ENCODE data around the gene OR6C75. TPM values are rescaled to one million over a fixed set of nuclear protein-coding genes. Genes with fewer than 3 reads are reported as not detected.

OR6C75 gene
- not detected in 2 replicates for total RNA-seq (2011; cell fraction: chromatin; rRNA removed; ENCODE audit: low replicate concordance)
- not detected in 2 replicates for total RNA-seq (2011; cell fraction: nucleolus; rRNA removed)
- not detected in 2 replicates for total RNA-seq (2011; cell fraction: nucleoplasm; rRNA removed)
- total RNA-seq (2014; rRNA removed) (not detected in 2 replicates), total RNA-seq (2014; rRNA removed; fragmentation: Illumina TruSeq; extraction: Trizol) (not detected in 2 replicates), total RNA-seq (2015; rRNA removed; fragmentation: Illumina TruSeq; extraction: Trizol) (not detected in 2 replicates), total RNA-seq (2021) (not detected in 2 replicates), polyA plus RNA-seq (2011; rRNA removed) (not detected in 2 replicates), polyA plus RNA-seq (2014; fragmentation: Illumina TruSeq; extraction: Trizol) (not detected in 2 replicates), polyA plus RNA-seq (2014; fragmentation: Nextera tagmentation; extraction: Ambion mirVana) (not detected), polyA plus RNA-seq (2014; rRNA removed) (not detected in 2 replicates), polyA minus RNA-seq (2011; rRNA and poly(A)+ RNA removed) (not detected in 2 replicates), Bru-seq, nascent RNA (not detected), BruChase-seq, experiment 1, labeled RNA remaining after a 2-hour chase (not detected), BruChase-seq, experiment 2, labeled RNA remaining after a 6-hour chase (not detected)
- not detected in 2 replicates for polyA plus RNA-seq (2011; cell fraction: cytosol; rRNA removed)
- not detected in 2 replicates for polyA plus RNA-seq (2011; cell fraction: nucleus; rRNA removed)
- polyA plus RNA-seq (2012): not detected in 2 replicates
- polyA minus RNA-seq (2011; cell fraction: cytosol; rRNA and poly(A)+ RNA removed): not detected in 2 replicates
- polyA minus RNA-seq (2011; cell fraction: nucleus; rRNA and poly(A)+ RNA removed): not detected in 2 replicates
- long read RNA-seq, experiment 1: 0 reads
- long read RNA-seq, experiment 2: 0 reads
- long read RNA-seq, experiment 3: 0 reads

DNA sequence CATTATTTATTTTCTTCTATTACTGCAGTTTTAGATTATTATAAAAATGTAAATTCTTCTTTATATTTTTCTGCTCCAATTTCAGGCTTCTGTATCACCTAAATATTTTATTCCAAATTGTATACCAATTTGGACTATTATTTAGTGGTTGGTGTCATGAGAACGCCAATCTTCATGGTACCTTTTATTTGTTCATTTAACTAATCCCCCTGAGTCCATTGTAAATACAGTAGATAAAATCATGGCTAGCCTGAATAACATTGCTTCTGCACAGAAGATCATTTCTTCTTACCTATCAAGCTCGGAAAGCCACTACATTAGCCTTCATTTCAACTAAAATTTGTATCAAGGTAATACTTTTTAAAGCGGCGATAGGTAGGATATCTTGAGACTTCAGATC is at the start of gene OR6C75:
Gene OR6C75 (plus strand): TSS at position 301 of the 400 bp plus-strand sequence. CDS start 2,136 bp downstream, outside the sequence.
- H2AFZ ChIP-seq (ENCODE audit: low read depth, low read length): no peak within 1 kb of the TSS
- no TSS peak for BruUV-seq (replicated peaks)
- no peaks in the 10 kb centered on the region for H3K4me1 ChIP-seq (replicated peaks in 1 of 2; ENCODE audit: control insufficient read depth in 2 of 2, insufficient read depth in 2 of 2, low read length in 2 of 2)
- intact Hi-C loops (cut with micrococcal nuclease): loop anchor here (10.0 kb wide), 1 partner anchor 252 kb away; no protein-coding TSS in a partner anchor
- ChIA-PET CTCF (ENCODE audit: low intra/inter-chr PET ratio) (no interaction called here), POLR2A (no interaction called here)
- no peak within 1 kb of the TSS for H3K4me3 ChIP-seq
- no peak within 1 kb of the TSS for H3K27ac ChIP-seq (ENCODE audit: extremely low read depth, low read depth, low read length)
- FAIRE-seq (no peak), ATAC-seq (no peak), DNase-seq (ENCODE audit: extremely low read depth in 1 of 4, low spot score in 3 of 4) (no peak)
- H3K9ac ChIP-seq (ENCODE audit: insufficient read depth in 1 of 2, low read depth in 2 of 2, low read length in 2 of 2): no peak within 1 kb of the TSS
- H4K20me1 ChIP-seq (replicated peaks; ENCODE audit: control insufficient read depth, insufficient read depth, low read length): no peaks in the 10 kb centered on the region
- TF ChIP-seq FOSL1 (tag; conservative IDR thresholded peaks at IDR 0.05): no peak
- TF ChIP-seq, protein P1, sequence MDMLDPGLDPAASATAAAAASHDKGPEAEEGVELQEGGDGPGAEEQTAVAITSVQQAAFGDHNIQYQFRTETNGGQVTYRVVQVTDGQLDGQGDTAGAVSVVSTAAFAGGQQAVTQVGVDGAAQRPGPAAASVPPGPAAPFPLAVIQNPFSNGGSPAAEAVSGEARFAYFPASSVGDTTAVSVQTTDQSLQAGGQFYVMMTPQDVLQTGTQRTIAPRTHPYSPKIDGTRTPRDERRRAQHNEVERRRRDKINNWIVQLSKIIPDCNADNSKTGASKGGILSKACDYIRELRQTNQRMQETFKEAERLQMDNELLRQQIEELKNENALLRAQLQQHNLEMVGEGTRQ (CRISPR knock-in tag; IDR thresholded peaks at IDR 0.05): no peak
- TF ChIP-seq, protein P2, sequence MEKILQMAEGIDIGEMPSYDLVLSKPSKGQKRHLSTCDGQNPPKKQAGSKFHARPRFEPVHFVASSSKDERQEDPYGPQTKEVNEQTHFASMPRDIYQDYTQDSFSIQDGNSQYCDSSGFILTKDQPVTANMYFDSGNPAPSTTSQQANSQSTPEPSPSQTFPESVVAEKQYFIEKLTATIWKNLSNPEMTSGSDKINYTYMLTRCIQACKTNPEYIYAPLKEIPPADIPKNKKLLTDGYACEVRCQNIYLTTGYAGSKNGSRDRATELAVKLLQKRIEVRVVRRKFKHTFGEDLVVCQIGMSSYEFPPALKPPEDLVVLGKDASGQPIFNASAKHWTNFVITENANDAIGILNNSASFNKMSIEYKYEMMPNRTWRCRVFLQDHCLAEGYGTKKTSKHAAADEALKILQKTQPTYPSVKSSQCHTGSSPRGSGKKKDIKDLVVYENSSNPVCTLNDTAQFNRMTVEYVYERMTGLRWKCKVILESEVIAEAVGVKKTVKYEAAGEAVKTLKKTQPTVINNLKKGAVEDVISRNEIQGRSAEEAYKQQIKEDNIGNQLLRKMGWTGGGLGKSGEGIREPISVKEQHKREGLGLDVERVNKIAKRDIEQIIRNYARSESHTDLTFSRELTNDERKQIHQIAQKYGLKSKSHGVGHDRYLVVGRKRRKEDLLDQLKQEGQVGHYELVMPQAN (IDR thresholded peaks at IDR 0.05; ENCODE audit: borderline replicate concordance): no peak
- TF ChIP-seq CBX8 (IDR thresholded peaks at IDR 0.05; ENCODE audit: borderline replicate concordance, extremely low read depth, low read depth, low read length, poor library complexity, severe bottlenecking): no peak
- TF ChIP-seq, protein P3, sequence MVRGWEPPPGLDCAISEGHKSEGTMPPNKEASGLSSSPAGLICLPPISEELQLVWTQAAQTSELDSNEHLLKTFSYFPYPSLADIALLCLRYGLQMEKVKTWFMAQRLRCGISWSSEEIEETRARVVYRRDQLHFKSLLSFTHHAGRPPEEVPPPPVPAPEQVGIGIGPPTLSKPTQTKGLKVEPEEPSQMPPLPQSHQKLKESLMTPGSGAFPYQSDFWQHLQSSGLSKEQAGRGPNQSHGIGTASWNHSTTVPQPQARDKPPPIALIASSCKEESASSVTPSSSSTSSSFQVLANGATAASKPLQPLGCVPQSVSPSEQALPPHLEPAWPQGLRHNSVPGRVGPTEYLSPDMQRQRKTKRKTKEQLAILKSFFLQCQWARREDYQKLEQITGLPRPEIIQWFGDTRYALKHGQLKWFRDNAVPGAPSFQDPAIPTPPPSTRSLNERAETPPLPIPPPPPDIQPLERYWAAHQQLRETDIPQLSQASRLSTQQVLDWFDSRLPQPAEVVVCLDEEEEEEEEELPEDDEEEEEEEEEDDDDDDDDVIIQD (CRISPR knock-in tag; IDR thresholded peaks at IDR 0.05): no peak
- no peak within 1 kb of the TSS for H3K4me2 ChIP-seq (ENCODE audit: insufficient read depth, low read length)
- H3K9me1 ChIP-seq (ENCODE audit: control insufficient read depth, insufficient read depth, low read length): no peaks in the 10 kb centered on the region
- H3K27me3 ChIP-seq (ENCODE audit: control insufficient read depth in 2 of 2, insufficient read depth in 2 of 2, low read length in 2 of 2): no peaks in the 10 kb centered on the region
- H3K79me2 ChIP-seq (ENCODE audit: control insufficient read depth, insufficient read depth, low read length): no peaks in the 10 kb centered on the region
- 0% methylated on average over 4 of the region's 4 CpGs for WGBS (ENCODE audit: insufficient coverage, low coverage, missing lambda C conversion rate)
- in situ Hi-C loops (cut with MboI): no loop called here
- H3K36me3 ChIP-seq (ENCODE audit: control insufficient read depth, insufficient read depth, low read length): no peaks in the 10 kb centered on the region
- no peaks in the 10 kb centered on the region for H3K9me3 ChIP-seq (replicated peaks; ENCODE audit: control insufficient read depth, insufficient read depth, low read depth, low read length)

Measured in K562 (cell line).